Hepatocyte (in vitro differentiated cells): Measurements from ENCODE around the gene TCF12.

Experiments
- CTCF ChIP-seq: fragments of 200-600 bp; sonication (generic); IDR thresholded peaks from 2 replicates; pipeline ENCODE4 v1.5.1; 2016; ENCODE audit warnings: antibody characterized with exemption, mild to moderate bottlenecking; ENCODE audit not compliant: poor library complexity
- EZH2 ChIP-seq: fragments of 200-600 bp; sonication (generic); IDR thresholded peaks from 2 replicates; pipeline ENCODE4 v1.6.1; 2016; ENCODE audit warnings: antibody characterized with exemption, mild to moderate bottlenecking, borderline replicate concordance
- EZH2phosphoT487 ChIP-seq: fragments of 200-600 bp; sonication (generic); IDR thresholded peaks from one replicate; pipeline ENCODE4 v1.6.1; 2018; ENCODE audit warnings: antibody characterized with exemption, mild to moderate bottlenecking, low read depth, moderate library complexity; ENCODE audit not compliant: unreplicated experiment, severe bottlenecking

GRCh38 chr15:57237676-57238075 is 319.2 kb downstream of the TCF12 start:
- TF ChIP-seq CTCF (no peak), EZH2 (no peak), EZH2phosphoT487 (no peak)
